HepG2 (cell line): Measurements from ENCODE around the gene SLC27A1. TPM values are rescaled to one million over a fixed set of nuclear protein-coding genes. Genes with fewer than 3 reads are reported as not detected.

Source experiments
- FIP1L1 ChIP-seq: fragments of 200-400 bp; formaldehyde crosslinking; IDR thresholded peaks from 2 replicates; pipeline ENCODE4 v1.6.1; 2018; ENCODE audit warnings: low read depth, mild to moderate bottlenecking, low read length, moderate library complexity, borderline replicate concordance; ENCODE audit not compliant: insufficient read depth
- GLI4 ChIP-seq: sonication (generic); formaldehyde crosslinking; IDR thresholded peaks from 2 replicates; pipeline ENCODE4 v1.5.1; 2020; ENCODE audit warnings: missing genetic modification reagents, mild to moderate bottlenecking, moderate library complexity, borderline replicate concordance
- NFKBIZ ChIP-seq: IDR thresholded peaks from 2 replicates; pipeline ENCODE4 v1.6.1; 2018; ENCODE audit warnings: missing genetic modification reagents, missing compliant biosample characterization
- RBFOX2 ChIP-seq: fragments of 200-400 bp; formaldehyde crosslinking; IDR thresholded peaks from 2 replicates; pipeline ENCODE4 v1.6.1; 2017; ENCODE audit warnings: low read depth, mild to moderate bottlenecking, low read length
- RXRA ChIP-seq: sonication (generic); formaldehyde crosslinking; IDR thresholded peaks from 2 replicates; pipeline ENCODE4 v1.5.1; 2020; ENCODE audit warnings: missing genetic modification reagents
- SOX5 ChIP-seq: IDR thresholded peaks from 2 replicates; pipeline ENCODE4 v1.6.1; 2016; ENCODE audit warnings: borderline replicate concordance
- U2AF2 ChIP-seq: fragments of 200-400 bp; formaldehyde crosslinking; IDR thresholded peaks from 2 replicates; pipeline ENCODE4 v1.6.1; 2017; ENCODE audit warnings: low read depth, mild to moderate bottlenecking, low read length
- ZKSCAN1 ChIP-seq: fragments of 150-350 bp; IDR thresholded peaks from 2 replicates; pipeline ENCODE4 v1.6.1; 2014; ENCODE audit warnings: low read length
- ZMYM3 ChIP-seq: sonication (generic); formaldehyde crosslinking; IDR thresholded peaks from 2 replicates; pipeline ENCODE4 v1.5.1; 2020; ENCODE audit warnings: mild to moderate bottlenecking, missing genetic modification reagents
- ZNF17 ChIP-seq: sonication (generic); formaldehyde crosslinking; IDR thresholded peaks from 2 replicates; pipeline ENCODE4 v1.5.0; 2020; ENCODE audit warnings: mild to moderate bottlenecking, missing genetic modification reagents
- ZNF230 ChIP-seq: sonication (generic); formaldehyde crosslinking; IDR thresholded peaks from 2 replicates; pipeline ENCODE4 v1.4.0; 2020; ENCODE audit warnings: mild to moderate bottlenecking, missing genetic modification reagents
- ZNF263 ChIP-seq: sonication (generic); formaldehyde crosslinking; IDR thresholded peaks from 2 replicates; pipeline ENCODE4 v1.4.0; 2020; ENCODE audit warnings: missing genetic modification reagents
- polyA plus RNA-seq, 8 experiments: library from polyadenylated mRNA; depleted of rRNA in 3 of 8; stranded (reverse) in 7 of 8; unstranded in 1 of 8; fragments of >200 nt; fragmentation: Illumina TruSeq in 4 of 8; extraction: Trizol in 4 of 8; gene quantifications; 2 replicates each; pipeline versions ENCODE4 v1.2.1 to v1.2.3, GENCODE V29; 2011 to 2016; ENCODE audit warnings: low read depth in 4 of 8, missing spikeins in 1 of 8, mixed read lengths in 1 of 8; ENCODE audit not compliant: insufficient read depth in 1 of 8
- total RNA-seq, 5 experiments: library from RNA; depleted of rRNA; stranded (reverse); fragments of >200 nt; fragmentation: Illumina TruSeq; extraction: Trizol; gene quantifications; 2 replicates each; pipeline ENCODE4 v1.2.3, GENCODE V29; 2016; ENCODE audit warnings: low read depth in 1 of 5
- TF ChIP-seq, protein P1 (sequence below): IDR thresholded peaks from 2 replicates; pipeline ENCODE4 v1.6.1; 2018; ENCODE audit warnings: missing genetic modification reagents, mild to moderate bottlenecking, missing compliant biosample characterization
- TF ChIP-seq, protein P2 (sequence below): sonication (generic); formaldehyde crosslinking; IDR thresholded peaks from 2 replicates; pipeline ENCODE4 v1.5.1; 2020; ENCODE audit warnings: missing genetic modification reagents, mild to moderate bottlenecking, borderline replicate concordance
- TF ChIP-seq, protein P3 (sequence below): sonication (generic); formaldehyde crosslinking; IDR thresholded peaks from 2 replicates; pipeline ENCODE4 v1.4.0; 2020; ENCODE audit warnings: missing genetic modification reagents, borderline replicate concordance
- TF ChIP-seq, protein P4 (sequence below): IDR thresholded peaks from 2 replicates; pipeline ENCODE4 v1.6.1; 2016; ENCODE audit warnings: missing genetic modification reagents, missing compliant biosample characterization
- TF ChIP-seq, protein P5 (sequence below): sonication (generic); formaldehyde crosslinking; IDR thresholded peaks from 2 replicates; pipeline ENCODE4 v1.5.1; 2020; ENCODE audit warnings: missing genetic modification reagents, mild to moderate bottlenecking, borderline replicate concordance

Gene SLC27A1
- total and polyA plus RNA-seq, 2 of the 13 experiments (the other 11 are each of a cell fraction or from before 2014, with no cell fraction given): 4.1 to 8.8 TPM

DNA sequence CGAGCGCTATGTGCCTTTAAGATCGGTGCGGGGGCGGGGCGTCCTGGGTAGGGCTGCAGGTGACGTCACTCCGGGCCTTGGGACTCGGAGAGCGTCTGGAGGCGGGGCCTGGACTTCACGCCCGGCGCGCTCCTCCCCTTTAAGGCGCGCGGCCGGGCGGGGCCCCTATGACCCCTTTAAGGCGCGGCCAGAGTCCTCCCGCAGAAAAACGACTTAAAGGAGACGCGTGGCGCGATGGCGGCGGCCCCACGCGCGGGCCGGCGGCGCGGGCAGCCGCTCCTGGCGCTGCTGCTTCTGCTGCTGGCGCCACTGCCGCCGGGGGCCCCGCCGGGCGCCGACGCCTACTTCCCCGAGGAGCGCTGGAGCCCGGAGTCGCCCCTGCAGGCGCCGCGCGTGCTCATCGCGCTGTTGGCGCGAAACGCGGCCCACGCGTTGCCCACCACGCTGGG lies 85.2 kb downstream of the SLC27A1 start, which contains the start of gene COLGALT1 (continued):
- TF ChIP-seq, protein P1, sequence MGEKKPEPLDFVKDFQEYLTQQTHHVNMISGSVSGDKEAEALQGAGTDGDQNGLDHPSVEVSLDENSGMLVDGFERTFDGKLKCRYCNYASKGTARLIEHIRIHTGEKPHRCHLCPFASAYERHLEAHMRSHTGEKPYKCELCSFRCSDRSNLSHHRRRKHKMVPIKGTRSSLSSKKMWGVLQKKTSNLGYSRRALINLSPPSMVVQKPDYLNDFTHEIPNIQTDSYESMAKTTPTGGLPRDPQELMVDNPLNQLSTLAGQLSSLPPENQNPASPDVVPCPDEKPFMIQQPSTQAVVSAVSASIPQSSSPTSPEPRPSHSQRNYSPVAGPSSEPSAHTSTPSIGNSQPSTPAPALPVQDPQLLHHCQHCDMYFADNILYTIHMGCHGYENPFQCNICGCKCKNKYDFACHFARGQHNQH (CRISPR knock-in tag): no peak
- TF ChIP-seq, protein P2, sequence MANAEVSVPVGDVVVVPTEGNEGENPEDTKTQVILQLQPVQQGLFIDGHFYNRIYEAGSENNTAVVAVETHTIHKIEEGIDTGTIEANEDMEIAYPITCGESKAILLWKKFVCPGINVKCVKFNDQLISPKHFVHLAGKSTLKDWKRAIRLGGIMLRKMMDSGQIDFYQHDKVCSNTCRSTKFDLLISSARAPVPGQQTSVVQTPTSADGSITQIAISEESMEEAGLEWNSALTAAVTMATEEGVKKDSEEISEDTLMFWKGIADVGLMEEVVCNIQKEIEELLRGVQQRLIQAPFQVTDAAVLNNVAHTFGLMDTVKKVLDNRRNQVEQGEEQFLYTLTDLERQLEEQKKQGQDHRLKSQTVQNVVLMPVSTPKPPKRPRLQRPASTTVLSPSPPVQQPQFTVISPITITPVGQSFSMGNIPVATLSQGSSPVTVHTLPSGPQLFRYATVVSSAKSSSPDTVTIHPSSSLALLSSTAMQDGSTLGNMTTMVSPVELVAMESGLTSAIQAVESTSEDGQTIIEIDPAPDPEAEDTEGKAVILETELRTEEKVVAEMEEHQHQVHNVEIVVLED (CRISPR knock-in tag): peak; percentile 62; the same call in 1 of the 2 replicates
- no peak for TF ChIP-seq U2AF2
- no peak for TF ChIP-seq ZKSCAN1
- TF ChIP-seq ZNF230: no peak
- TF ChIP-seq GLI4: no peak
- TF ChIP-seq SOX5 (CRISPR knock-in tag): no peak
- TF ChIP-seq RXRA (CRISPR knock-in tag): no peak
- TF ChIP-seq RBFOX2: no peak; the same call in 1 of the 2 replicates
- no peak for TF ChIP-seq ZNF17
- TF ChIP-seq ZNF263: peak; percentile 73; the same call in 1 of the 2 replicates
- TF ChIP-seq, protein P3, sequence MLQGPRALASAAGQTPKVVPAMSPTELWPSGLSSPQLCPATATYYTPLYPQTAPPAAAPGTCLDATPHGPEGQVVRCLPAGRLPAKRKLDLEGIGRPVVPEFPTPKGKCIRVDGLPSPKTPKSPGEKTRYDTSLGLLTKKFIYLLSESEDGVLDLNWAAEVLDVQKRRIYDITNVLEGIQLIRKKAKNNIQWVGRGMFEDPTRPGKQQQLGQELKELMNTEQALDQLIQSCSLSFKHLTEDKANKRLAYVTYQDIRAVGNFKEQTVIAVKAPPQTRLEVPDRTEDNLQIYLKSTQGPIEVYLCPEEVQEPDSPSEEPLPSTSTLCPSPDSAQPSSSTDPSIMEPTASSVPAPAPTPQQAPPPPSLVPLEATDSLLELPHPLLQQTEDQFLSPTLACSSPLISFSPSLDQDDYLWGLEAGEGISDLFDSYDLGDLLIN: no peak
- TF ChIP-seq NFKBIZ (CRISPR knock-in tag): no peak
- TF ChIP-seq FIP1L1: no peak
- TF ChIP-seq, protein P4, sequence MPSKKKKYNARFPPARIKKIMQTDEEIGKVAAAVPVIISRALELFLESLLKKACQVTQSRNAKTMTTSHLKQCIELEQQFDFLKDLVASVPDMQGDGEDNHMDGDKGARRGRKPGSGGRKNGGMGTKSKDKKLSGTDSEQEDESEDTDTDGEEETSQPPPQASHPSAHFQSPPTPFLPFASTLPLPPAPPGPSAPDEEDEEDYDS (CRISPR knock-in tag): peak; percentile 86
- TF ChIP-seq, protein P5, sequence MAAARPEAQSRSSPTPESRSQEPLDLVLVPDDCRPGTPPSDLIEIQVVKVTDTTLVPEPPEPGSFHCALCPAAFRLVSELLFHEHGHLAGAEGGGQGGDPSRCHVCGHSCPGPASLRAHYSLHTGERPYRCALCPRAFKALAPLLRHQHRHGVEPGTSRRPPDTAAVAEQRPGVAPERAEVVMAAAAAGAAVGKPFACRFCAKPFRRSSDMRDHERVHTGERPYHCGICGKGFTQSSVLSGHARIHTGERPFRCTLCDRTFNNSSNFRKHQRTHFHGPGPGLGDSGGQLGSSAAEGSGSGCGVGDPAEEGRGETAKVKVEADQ (CRISPR knock-in tag): no peak
- no peak for TF ChIP-seq ZMYM3 (CRISPR knock-in tag)
- TF ChIP-seq, all 625 proteins: peak for 46

Other genes starting within 250 kb of the SLC27A1 start
- 10.6 and 13.6 TPM in 2 replicates for gene OCEL1, start 244.3 kb upstream of the SLC27A1 start, total RNA-seq (2016; rRNA removed; fragmentation: Illumina TruSeq; extraction: Trizol)
- 17.2 and 19.8 TPM in 2 replicates for gene OCEL1, start 244.3 kb upstream of the SLC27A1 start, polyA plus RNA-seq (2011; rRNA removed)
- 54.1 and 72.4 TPM in 2 replicates for gene NR2F6, start 224.6 kb upstream of the SLC27A1 start, total RNA-seq (2016; rRNA removed; fragmentation: Illumina TruSeq; extraction: Trizol)
- gene NR2F6, start 224.6 kb upstream of the SLC27A1 start, polyA plus RNA-seq (2011; rRNA removed): 30.9 and 38.5 TPM in 2 replicates
- gene USHBP1, start 205.8 kb upstream of the SLC27A1 start, total RNA-seq (2016; rRNA removed; fragmentation: Illumina TruSeq; extraction: Trizol): 0.13 and 0.15 TPM in 2 replicates
- 1.5 and 1.9 TPM in 2 replicates for gene USHBP1, start 205.8 kb upstream of the SLC27A1 start, polyA plus RNA-seq (2011; rRNA removed)
- 62.2 and 70.0 TPM in 2 replicates for gene BABAM1, start 203.1 kb upstream of the SLC27A1 start, total RNA-seq (2016; rRNA removed; fragmentation: Illumina TruSeq; extraction: Trizol)
- 74.5 and 82.0 TPM in 2 replicates for gene BABAM1, start 203.1 kb upstream of the SLC27A1 start, polyA plus RNA-seq (2011; rRNA removed)
- 0.22 and 0.69 TPM in 2 replicates for gene ANKLE1, start 188.6 kb upstream of the SLC27A1 start, total RNA-seq (2016; rRNA removed; fragmentation: Illumina TruSeq; extraction: Trizol)
- 1.5 TPM in 2 replicates for gene ANKLE1, start 188.6 kb upstream of the SLC27A1 start, polyA plus RNA-seq (2011; rRNA removed)
- gene ABHD8, start 167.1 kb upstream of the SLC27A1 start, total RNA-seq (2016; rRNA removed; fragmentation: Illumina TruSeq; extraction: Trizol): 5.6 and 7.2 TPM in 2 replicates
- 6.3 and 9.9 TPM in 2 replicates for gene ABHD8, start 167.1 kb upstream of the SLC27A1 start, polyA plus RNA-seq (2011; rRNA removed)
- gene MRPL34, start 164.7 kb upstream of the SLC27A1 start, total RNA-seq (2016; rRNA removed; fragmentation: Illumina TruSeq; extraction: Trizol): 77.3 and 93.6 TPM in 2 replicates
- gene MRPL34, start 164.7 kb upstream of the SLC27A1 start, polyA plus RNA-seq (2011; rRNA removed): 67.7 and 74.0 TPM in 2 replicates
- 17.5 and 24.5 TPM in 2 replicates for gene DDA1, start 161.0 kb upstream of the SLC27A1 start, total RNA-seq (2016; rRNA removed; fragmentation: Illumina TruSeq; extraction: Trizol)
- gene DDA1, start 161.0 kb upstream of the SLC27A1 start, polyA plus RNA-seq (2011; rRNA removed): 26.0 and 26.6 TPM in 2 replicates
- gene ANO8, start 135.7 kb upstream of the SLC27A1 start, total RNA-seq (2016; rRNA removed; fragmentation: Illumina TruSeq; extraction: Trizol): 0.79 and 1.8 TPM in 2 replicates
- gene ANO8, start 135.7 kb upstream of the SLC27A1 start, polyA plus RNA-seq (2011; rRNA removed): 3.5 and 5.1 TPM in 2 replicates
- 21.9 and 30.0 TPM in 2 replicates for gene GTPBP3, start 133.0 kb upstream of the SLC27A1 start, total RNA-seq (2016; rRNA removed; fragmentation: Illumina TruSeq; extraction: Trizol)
- gene GTPBP3, start 133.0 kb upstream of the SLC27A1 start, polyA plus RNA-seq (2011; rRNA removed): 17.5 and 19.4 TPM in 2 replicates
- gene PLVAP, start 93.2 kb upstream of the SLC27A1 start, total RNA-seq (2016; rRNA removed; fragmentation: Illumina TruSeq; extraction: Trizol): not detected in 2 replicates
- gene PLVAP, start 93.2 kb upstream of the SLC27A1 start, polyA plus RNA-seq (2011; rRNA removed): 0.26 TPM in 1 of 2 replicates, not detected in the other
- gene CCDC194, start 76.3 kb upstream of the SLC27A1 start, total RNA-seq (2016; rRNA removed; fragmentation: Illumina TruSeq; extraction: Trizol): 0.13 TPM in 1 of 2 replicates, not detected in the other
- 0.21 and 0.35 TPM in 2 replicates for gene CCDC194, start 76.3 kb upstream of the SLC27A1 start, polyA plus RNA-seq (2011; rRNA removed)
- 39.1 and 58.8 TPM in 2 replicates for gene BST2, start 64.9 kb upstream of the SLC27A1 start, total RNA-seq (2016; rRNA removed; fragmentation: Illumina TruSeq; extraction: Trizol)
- gene BST2, start 64.9 kb upstream of the SLC27A1 start, polyA plus RNA-seq (2011; rRNA removed): 93.8 and 105 TPM in 2 replicates
- 31.8 and 36.1 TPM in 2 replicates for gene MVB12A, start 50.5 kb upstream of the SLC27A1 start, total RNA-seq (2016; rRNA removed; fragmentation: Illumina TruSeq; extraction: Trizol)
- 35.7 and 37.3 TPM in 2 replicates for gene MVB12A, start 50.5 kb upstream of the SLC27A1 start, polyA plus RNA-seq (2011; rRNA removed)
- gene TMEM221, start 21.9 kb upstream of the SLC27A1 start, total RNA-seq (2016; rRNA removed; fragmentation: Illumina TruSeq; extraction: Trizol): 0.55 and 0.77 TPM in 2 replicates
- 0.27 and 0.33 TPM in 2 replicates for gene TMEM221, start 21.9 kb upstream of the SLC27A1 start, polyA plus RNA-seq (2011; rRNA removed)
- gene NXNL1, start 9.6 kb upstream of the SLC27A1 start, total RNA-seq (2016; rRNA removed; fragmentation: Illumina TruSeq; extraction: Trizol): not detected in 2 replicates
- not detected in 2 replicates for gene NXNL1, start 9.6 kb upstream of the SLC27A1 start, polyA plus RNA-seq (2011; rRNA removed)
- 33.8 and 36.7 TPM in 2 replicates for gene PGLS, start 41.1 kb downstream of the SLC27A1 start, total RNA-seq (2016; rRNA removed; fragmentation: Illumina TruSeq; extraction: Trizol)
- gene PGLS, start 41.1 kb downstream of the SLC27A1 start, polyA plus RNA-seq (2011; rRNA removed): 43.8 and 49.1 TPM in 2 replicates
- 33.3 and 58.0 TPM in 2 replicates for gene COLGALT1, start 85.1 kb downstream of the SLC27A1 start, total RNA-seq (2016; rRNA removed; fragmentation: Illumina TruSeq; extraction: Trizol)
- gene COLGALT1, start 85.1 kb downstream of the SLC27A1 start, polyA plus RNA-seq (2011; rRNA removed): 196 and 211 TPM in 2 replicates
- gene UNC13A, start 217.8 kb downstream of the SLC27A1 start, total RNA-seq (2016; rRNA removed; fragmentation: Illumina TruSeq; extraction: Trizol): 0.07 and 0.11 TPM in 2 replicates
- gene UNC13A, start 217.8 kb downstream of the SLC27A1 start, polyA plus RNA-seq (2011; rRNA removed): 0.34 and 0.45 TPM in 2 replicates
- gene MAP1S, start 249.0 kb downstream of the SLC27A1 start, total RNA-seq (2016; rRNA removed; fragmentation: Illumina TruSeq; extraction: Trizol): 3.8 and 12.2 TPM in 2 replicates
- 7.3 and 8.2 TPM in 2 replicates for gene MAP1S, start 249.0 kb downstream of the SLC27A1 start, polyA plus RNA-seq (2011; rRNA removed)